HepG2 (cell line): Measurements from ENCODE around the gene RRP9. TPM values are rescaled to one million over a fixed set of nuclear protein-coding genes. Genes with fewer than 3 reads are reported as not detected.

Experiments used
- AFF4 ChIP-seq: sonication (generic); formaldehyde crosslinking; IDR thresholded peaks from 2 replicates; pipeline ENCODE4 v1.4.0; 2020; ENCODE audit warnings: missing genetic modification reagents
- CREBL2 ChIP-seq: sonication (generic); formaldehyde crosslinking; IDR thresholded peaks from 2 replicates; pipeline ENCODE4 v1.8.1; 2023; ENCODE audit warnings: missing genetic modification reagents, mild to moderate bottlenecking, borderline replicate concordance
- CTCF ChIP-seq: sonication (generic); formaldehyde crosslinking; IDR thresholded peaks from 2 replicates; pipeline ENCODE4 v1.5.0; 2020; ENCODE audit warnings: mild to moderate bottlenecking, missing genetic modification reagents, moderate library complexity
- GLMP ChIP-seq: sonication (generic); formaldehyde crosslinking; IDR thresholded peaks from 2 replicates; pipeline ENCODE4 v1.9.0; 2021; ENCODE audit warnings: missing genetic modification reagents, mild to moderate bottlenecking, borderline replicate concordance
- MBNL3 ChIP-seq: fragments of 250-450 bp; sonication (Bioruptor Pico); conservative IDR thresholded peaks from 2 replicates; pipeline ENCODE4 v1.8.0; 2022; ENCODE audit warnings: mild to moderate bottlenecking, inconsistent platforms
- SIX4 ChIP-seq: sonication (generic); formaldehyde crosslinking; IDR thresholded peaks from 2 replicates; pipeline ENCODE4 v1.4.0; 2020; ENCODE audit warnings: missing genetic modification reagents
- SMARCC2 ChIP-seq: fragments of 450-650 bp; IDR thresholded peaks from 2 replicates; pipeline ENCODE4 v1.6.1; 2017; ENCODE audit warnings: antibody characterized with exemption, mild to moderate bottlenecking
- ZBTB7B ChIP-seq: sonication (generic); formaldehyde crosslinking; IDR thresholded peaks from 2 replicates; pipeline ENCODE4 v1.4.0; 2020; ENCODE audit warnings: missing genetic modification reagents
- ZNF276 ChIP-seq: sonication (generic); formaldehyde crosslinking; IDR thresholded peaks from 2 replicates; pipeline ENCODE4 v1.4.0; 2020; ENCODE audit warnings: mild to moderate bottlenecking, low read depth, missing genetic modification reagents
- ZNF318 ChIP-seq: sonication (generic); formaldehyde crosslinking; IDR thresholded peaks from 2 replicates; pipeline ENCODE4 v1.4.0; 2020; ENCODE audit warnings: mild to moderate bottlenecking, missing genetic modification reagents
- polyA plus RNA-seq, 8 experiments: library from polyadenylated mRNA; depleted of rRNA in 3 of 8; stranded (reverse) in 7 of 8; unstranded in 1 of 8; fragments of >200 nt; fragmentation: Illumina TruSeq in 4 of 8; extraction: Trizol in 4 of 8; gene quantifications; 2 replicates each; pipeline versions ENCODE4 v1.2.1 to v1.2.3, GENCODE V29; 2011 to 2016; ENCODE audit warnings: low read depth in 4 of 8, missing spikeins in 1 of 8, mixed read lengths in 1 of 8; ENCODE audit not compliant: insufficient read depth in 1 of 8
- total RNA-seq, 5 experiments: library from RNA; depleted of rRNA; stranded (reverse); fragments of >200 nt; fragmentation: Illumina TruSeq; extraction: Trizol; gene quantifications; 2 replicates each; pipeline ENCODE4 v1.2.3, GENCODE V29; 2016; ENCODE audit warnings: low read depth in 1 of 5

Gene RRP9
- total and polyA plus RNA-seq, 2 of the 13 experiments (the other 11 are each of a cell fraction or from before 2014, with no cell fraction given), result 14.8 to 44.0 TPM

- no peak for TF ChIP-seq GLMP (CRISPR knock-in tag)
- peak; percentile 23; the same call in 1 of the 2 replicates for TF ChIP-seq SIX4 (CRISPR knock-in tag)
- no peak for TF ChIP-seq SMARCC2
- TF ChIP-seq ZNF318, result no peak
- peak; percentile 74 for TF ChIP-seq ZBTB7B (CRISPR knock-in tag)
- peak; percentile 67 for TF ChIP-seq ZNF276 (CRISPR knock-in tag)
- no peak for TF ChIP-seq CREBL2
- TF ChIP-seq AFF4 (CRISPR knock-in tag), result no peak; the same call in 1 of the 2 replicates
- peak; percentile 100 for TF ChIP-seq CTCF (CRISPR knock-in tag)
- no peak for TF ChIP-seq MBNL3 (CRISPR knock-in tag)
Measured at GRCh38 chr3:51941798-51942602, at the start of gene RRP9, which contains the start of gene PARP3 (continued).
